Thoracic aorta (tissue), 2 donors: ENCODE measurements around the gene FUT6. TPM values are rescaled to one million over a fixed set of nuclear protein-coding genes. Genes with fewer than 3 reads are reported as not detected.

Experiments
- ATAC-seq: fragments of 150-250 bp; one replicate; pipeline ENCODE4 v1.8.0; 2017; ENCODE audit warnings: low read depth; ENCODE audit not compliant: insufficient number of reproducible peaks, low FRiP score
- DNase-seq: peaks from one replicate; pipeline ENCODE4 v3.0.0-alpha.2; 2020; ENCODE audit warnings: low spot score
- H3K27ac ChIP-seq, 2 donors: fragments of 200-600 bp; sonication (generic); 1 replicate in 1 of 2; 2 replicates in 1 of 2; pipeline ENCODE4 v1.5.1; 2016; ENCODE audit warnings: mild to moderate bottlenecking in 2 of 2, moderate library complexity in 2 of 2
- H3K27me3 ChIP-seq: fragments of 200-600 bp; sonication (generic); replicated peaks from 2 replicates; pipeline ENCODE4 v1.6.0; 2016; ENCODE audit warnings: mild to moderate bottlenecking; ENCODE audit not compliant: insufficient read depth
- H3K36me3 ChIP-seq: fragments of 200-600 bp; sonication (generic); one replicate; pipeline ENCODE4 v1.5.1; 2016
- H3K4me1 ChIP-seq, 2 donors: fragments of 200-600 bp; sonication (generic); 1 replicate in 1 of 2; 2 replicates in 1 of 2; pipeline versions ENCODE4 v1.5.1 to v1.6.0; 2016; ENCODE audit warnings: low read depth in 2 of 2, mild to moderate bottlenecking in 1 of 2; ENCODE audit not compliant: control insufficient read depth in 1 of 2
- H3K4me3 ChIP-seq: fragments of 200-600 bp; sonication (generic); 2 replicates; pipeline ENCODE4 v1.5.1; 2016; ENCODE audit warnings: mild to moderate bottlenecking
- H3K9me3 ChIP-seq: fragments of 200-600 bp; sonication (generic); 2 replicates; pipeline ENCODE4 v1.5.1; 2016
- total RNA-seq, 2 donors: library from RNA; depleted of rRNA; stranded (reverse); fragments of >200 nt; gene quantifications; one replicate each; pipeline versions ENCODE4 v1.1.0 to v1.2.3, GENCODE V29; 2016
- TF ChIP-seq, protein P1 (sequence below): fragments of 200-600 bp; sonication (generic); IDR thresholded peaks from one replicate; pipeline ENCODE4 v1.5.1; 2019; ENCODE audit warnings: antibody characterized with exemption

Gene FUT6
- total RNA-seq, 2 donors from 2014 or later = not detected

DNA sequence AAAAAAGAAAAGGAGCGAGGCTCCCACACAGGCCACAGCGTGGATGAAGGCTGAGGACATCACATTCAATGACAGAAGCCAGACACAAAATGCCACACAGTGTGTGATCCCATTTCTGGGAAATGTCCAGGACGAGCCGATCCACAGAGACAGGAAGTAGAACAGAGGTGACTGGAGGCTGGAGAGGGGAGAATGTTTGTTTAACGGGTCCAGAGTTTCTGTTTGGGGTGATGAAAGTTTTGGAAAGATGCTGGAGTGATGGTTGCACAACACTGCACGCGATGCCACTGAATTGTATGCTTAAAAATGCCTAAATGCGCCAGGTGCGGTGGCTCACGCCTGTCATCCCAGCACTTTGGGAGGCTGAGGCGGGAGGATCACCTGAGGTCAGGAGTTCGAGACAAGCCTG lies 31.5 kb upstream of the FUT6 start:
- ATAC-seq (no peak), DNase-seq (no peak)
- H3K4me1 ChIP-seq = no peaks in the 10 kb centered on the region
- TF ChIP-seq, protein P1, sequence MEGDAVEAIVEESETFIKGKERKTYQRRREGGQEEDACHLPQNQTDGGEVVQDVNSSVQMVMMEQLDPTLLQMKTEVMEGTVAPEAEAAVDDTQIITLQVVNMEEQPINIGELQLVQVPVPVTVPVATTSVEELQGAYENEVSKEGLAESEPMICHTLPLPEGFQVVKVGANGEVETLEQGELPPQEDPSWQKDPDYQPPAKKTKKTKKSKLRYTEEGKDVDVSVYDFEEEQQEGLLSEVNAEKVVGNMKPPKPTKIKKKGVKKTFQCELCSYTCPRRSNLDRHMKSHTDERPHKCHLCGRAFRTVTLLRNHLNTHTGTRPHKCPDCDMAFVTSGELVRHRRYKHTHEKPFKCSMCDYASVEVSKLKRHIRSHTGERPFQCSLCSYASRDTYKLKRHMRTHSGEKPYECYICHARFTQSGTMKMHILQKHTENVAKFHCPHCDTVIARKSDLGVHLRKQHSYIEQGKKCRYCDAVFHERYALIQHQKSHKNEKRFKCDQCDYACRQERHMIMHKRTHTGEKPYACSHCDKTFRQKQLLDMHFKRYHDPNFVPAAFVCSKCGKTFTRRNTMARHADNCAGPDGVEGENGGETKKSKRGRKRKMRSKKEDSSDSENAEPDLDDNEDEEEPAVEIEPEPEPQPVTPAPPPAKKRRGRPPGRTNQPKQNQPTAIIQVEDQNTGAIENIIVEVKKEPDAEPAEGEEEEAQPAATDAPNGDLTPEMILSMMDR = no peak
- no peak overlapping the region for H3K4me3 ChIP-seq
- no peaks in the 10 kb centered on the region for H3K9me3 ChIP-seq
- no peaks in the 10 kb centered on the region for H3K27me3 ChIP-seq
- H3K36me3 ChIP-seq = no peaks in the 10 kb centered on the region
- no peak overlapping the region for H3K27ac ChIP-seq

DNA sequence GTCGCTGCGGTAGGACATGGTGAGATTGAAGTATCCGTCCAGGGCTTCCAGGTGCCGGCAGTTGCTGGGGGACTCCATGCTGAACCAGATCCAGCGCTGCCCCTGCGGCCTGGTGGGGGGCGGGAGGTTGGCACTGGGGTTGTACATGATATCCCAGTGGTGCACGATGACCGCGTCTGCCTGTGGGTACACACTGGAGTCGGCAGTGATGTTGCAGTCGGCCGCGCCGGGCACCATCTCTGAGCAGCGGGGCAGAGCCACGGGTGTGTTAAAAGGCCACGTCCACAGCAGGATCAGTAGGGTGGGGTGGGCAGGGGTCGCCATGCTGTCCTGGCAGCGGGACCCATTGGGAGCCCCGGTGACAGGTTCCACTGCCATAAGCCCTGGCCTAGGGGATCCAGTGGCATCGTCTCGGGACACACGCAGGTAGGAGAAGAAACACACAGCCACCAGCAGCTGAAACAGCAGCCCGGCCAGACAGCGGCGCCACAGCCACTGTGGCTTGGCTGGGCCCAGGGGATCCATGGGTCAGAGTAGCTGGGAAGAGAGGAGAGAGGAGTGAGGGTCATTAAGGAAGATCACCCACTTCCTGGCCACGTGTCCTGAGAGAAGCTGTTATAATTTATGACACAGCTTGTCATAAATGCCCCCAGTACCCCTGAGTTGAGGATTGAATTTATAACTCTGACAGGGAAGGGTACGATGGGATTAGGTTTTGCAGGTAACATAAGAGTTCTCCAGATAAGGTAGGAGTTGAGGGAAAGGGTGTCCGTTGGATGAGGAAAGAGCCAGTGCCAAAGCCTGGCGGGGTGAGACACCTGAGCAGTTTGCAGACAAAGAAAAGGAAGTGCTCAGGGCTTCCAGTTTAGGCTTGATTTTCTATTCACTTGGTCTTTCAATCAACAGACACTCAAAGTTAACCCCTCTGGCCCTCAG lies 28.0 kb upstream of the FUT6 start:
- ATAC-seq (no peak), DNase-seq (no peak)
- TF ChIP-seq, protein P1 = no peak
- no peak overlapping the region for H3K4me3 ChIP-seq
- no peaks in the 10 kb centered on the region for H3K4me1 ChIP-seq
- no peaks in the 10 kb centered on the region for H3K9me3 ChIP-seq
- H3K27me3 ChIP-seq = no peaks in the 10 kb centered on the region
- H3K27ac ChIP-seq = no peak overlapping the region
- no peaks in the 10 kb centered on the region for H3K36me3 ChIP-seq

DNA sequence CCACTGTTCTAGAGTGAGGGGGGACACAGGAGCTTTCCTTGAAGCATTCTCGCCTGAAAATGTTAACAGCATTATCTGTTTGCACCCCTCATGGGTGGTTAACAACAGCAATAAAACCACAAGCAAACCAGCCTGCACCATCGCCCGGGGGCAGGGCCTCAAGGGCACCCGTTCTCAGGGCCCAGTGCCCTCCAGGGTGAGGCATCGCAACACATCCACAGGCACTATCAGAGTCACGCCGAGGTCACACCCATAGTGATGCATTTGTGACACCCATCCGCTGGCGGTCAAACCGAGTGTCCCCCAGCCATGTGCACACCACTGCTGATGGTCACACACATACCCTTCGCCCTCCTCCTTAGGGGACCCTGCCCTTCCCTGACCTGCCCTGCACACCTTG lies 26.3 kb upstream of the FUT6 start:
- ATAC-seq (no peak), DNase-seq (no peak)
- Histone ChIP-seq H3K27me3 (no peaks in the 10 kb centered on the region), H3K27ac (no peak overlapping the region), H3K4me1 (no peaks in the 10 kb centered on the region), H3K9me3 (no peaks in the 10 kb centered on the region), H3K36me3 (no peaks in the 10 kb centered on the region), H3K4me3 (no peak overlapping the region)
- TF ChIP-seq, protein P1 = no peak

GRCh38 chr19:5864725-5865486 lies 25.4 kb upstream of the FUT6 start:
- no peaks in the 10 kb centered on the region for H3K36me3 ChIP-seq
- no peaks in the 10 kb centered on the region for H3K9me3 ChIP-seq
- TF ChIP-seq, protein P1 = peak; percentile 23
- H3K27me3 ChIP-seq = no peaks in the 10 kb centered on the region
- no peak overlapping the region for H3K27ac ChIP-seq
- no peak for ATAC-seq
- H3K4me1 ChIP-seq = no peaks in the 10 kb centered on the region
- DNase-seq = no peak
- no peak overlapping the region for H3K4me3 ChIP-seq

DNA sequence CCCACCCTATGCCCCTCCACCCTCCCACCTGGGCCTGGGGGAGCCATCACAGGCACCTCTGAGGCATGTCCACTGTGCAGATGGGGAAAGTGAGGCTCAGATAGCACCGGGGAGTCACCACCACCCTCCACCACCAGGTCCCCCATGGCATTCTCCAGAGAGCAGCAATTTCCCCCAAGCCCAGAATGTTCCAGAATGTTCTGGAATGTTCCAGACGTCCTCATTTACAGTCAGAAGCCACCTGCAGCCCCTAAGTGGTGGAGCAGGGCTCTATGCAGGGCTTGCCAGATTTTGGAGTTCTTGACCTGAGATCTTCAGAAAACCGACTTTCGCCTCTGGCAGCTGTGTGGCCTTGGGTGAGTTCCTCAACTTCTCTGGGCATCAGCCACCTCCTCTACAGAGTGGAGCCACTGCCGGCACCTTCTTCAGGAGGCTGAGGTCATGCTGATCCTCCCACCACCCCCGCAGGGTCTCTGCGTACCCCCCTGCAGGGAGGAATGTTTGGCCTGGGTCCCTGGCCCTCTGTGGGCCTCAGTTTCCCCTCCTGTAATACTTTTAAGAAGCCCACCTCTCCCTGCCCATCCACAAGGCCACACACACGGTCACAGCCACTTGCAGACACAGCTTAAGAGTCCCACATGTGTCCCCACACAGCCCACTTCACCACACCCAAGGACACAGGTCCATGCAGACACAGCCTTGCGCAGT lies 24.7 kb upstream of the FUT6 start:
- Histone ChIP-seq H3K36me3 (no peaks in the 10 kb centered on the region), H3K4me3 (no peak overlapping the region), H3K4me1 (no peaks in the 10 kb centered on the region), H3K27me3 (no peaks in the 10 kb centered on the region), H3K27ac (no peak overlapping the region), H3K9me3 (no peaks in the 10 kb centered on the region)
- ATAC-seq (no peak), DNase-seq (no peak)
- TF ChIP-seq, protein P1 = no peak
